H1 (cell line): ENCODE measurements around the gene CHD1. TPM values are rescaled to one million over a fixed set of nuclear protein-coding genes. Genes with fewer than 3 reads are reported as not detected.

Experiments
- KDM4A ChIP-seq: IDR thresholded peaks from one replicate; pipeline ENCODE4 v1.7.1; 2012; ENCODE audit warnings: low read depth, mild to moderate bottlenecking, moderate library complexity, low read length, inconsistent platforms; ENCODE audit not compliant: severe bottlenecking
- SP1 ChIP-seq: IDR thresholded peaks from 2 replicates; pipeline ENCODE4 v1.6.1; 2011; ENCODE audit warnings: low read depth, low read length
- SRF ChIP-seq: IDR thresholded peaks from 2 replicates; pipeline ENCODE4 v1.6.1; 2011; ENCODE audit warnings: mild to moderate bottlenecking, low read depth, low read length, moderate library complexity
- polyA plus RNA-seq, 7 experiments: library from polyadenylated mRNA; depleted of rRNA in 3 of 7; stranded (reverse) in 5 of 7; unstranded in 2 of 7; fragments of >200 nt in 5 of 7; fragments of 200-250 nt in 2 of 7; gene quantifications; 1 replicate in 5 of 7; 2 replicates in 1 of 7; 4 replicates in 1 of 7; pipeline versions ENCODE4 v1.2.1 to v1.2.3, GENCODE V29; 2011 to 2013; ENCODE audit warnings: missing spikeins in 2 of 7, mixed read lengths in 2 of 7
- total RNA-seq: library from RNA; stranded (reverse); fragmentation: NEBNext Ultra II Directional; extraction: Animal tissue kit (Norgen Biotek cat#: 25700); gene quantifications from 2 replicates; pipeline ENCODE4 v1.2.1, GENCODE V29; 2021
- TF ChIP-seq, protein P1 (sequence below): IDR thresholded peaks from 2 replicates; pipeline ENCODE4 v1.6.1; 2012; ENCODE audit warnings: inconsistent platforms

CHD1 gene
- total and polyA plus RNA-seq, 2 of the 8 experiments (the other 6 are each of a cell fraction or from before 2014, with no cell fraction given): 15.6 to 53.0 TPM

DNA sequence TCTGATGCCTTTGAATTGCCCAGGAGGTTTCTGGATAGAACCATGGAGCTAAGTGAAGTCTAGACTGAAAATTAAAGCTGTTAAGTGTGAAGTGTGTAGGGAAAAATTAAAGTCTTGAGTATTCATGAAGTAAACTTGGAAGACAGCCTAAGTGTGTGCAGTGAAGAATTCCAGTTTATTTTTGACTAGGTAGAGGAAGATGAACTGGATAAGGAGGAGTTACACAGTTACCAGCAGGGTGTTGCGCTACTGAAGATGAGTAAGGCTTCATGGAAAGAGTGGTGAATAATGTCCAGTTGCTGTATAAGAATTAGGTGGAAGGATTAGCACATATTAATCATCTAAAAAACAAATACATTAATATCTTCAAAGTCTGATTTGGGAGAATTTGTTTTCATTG is 5.7 kb upstream of the CHD1 start (continued):
- TF ChIP-seq SRF (no peak), SP1 (no peak), KDM4A (no peak)
- TF ChIP-seq, protein P1, sequence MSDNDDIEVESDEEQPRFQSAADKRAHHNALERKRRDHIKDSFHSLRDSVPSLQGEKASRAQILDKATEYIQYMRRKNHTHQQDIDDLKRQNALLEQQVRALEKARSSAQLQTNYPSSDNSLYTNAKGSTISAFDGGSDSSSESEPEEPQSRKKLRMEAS: no peak
- TF ChIP-seq, all 59 proteins: peak for 0
